ENCODE measurements around the gene RIPOR1.
"Not testable (repeated sequence)": the region's sequence is repeated elsewhere in the genome, so short reads cannot be mapped to it uniquely, and the experiment has no call there.

Gene RIPOR1

DNA sequence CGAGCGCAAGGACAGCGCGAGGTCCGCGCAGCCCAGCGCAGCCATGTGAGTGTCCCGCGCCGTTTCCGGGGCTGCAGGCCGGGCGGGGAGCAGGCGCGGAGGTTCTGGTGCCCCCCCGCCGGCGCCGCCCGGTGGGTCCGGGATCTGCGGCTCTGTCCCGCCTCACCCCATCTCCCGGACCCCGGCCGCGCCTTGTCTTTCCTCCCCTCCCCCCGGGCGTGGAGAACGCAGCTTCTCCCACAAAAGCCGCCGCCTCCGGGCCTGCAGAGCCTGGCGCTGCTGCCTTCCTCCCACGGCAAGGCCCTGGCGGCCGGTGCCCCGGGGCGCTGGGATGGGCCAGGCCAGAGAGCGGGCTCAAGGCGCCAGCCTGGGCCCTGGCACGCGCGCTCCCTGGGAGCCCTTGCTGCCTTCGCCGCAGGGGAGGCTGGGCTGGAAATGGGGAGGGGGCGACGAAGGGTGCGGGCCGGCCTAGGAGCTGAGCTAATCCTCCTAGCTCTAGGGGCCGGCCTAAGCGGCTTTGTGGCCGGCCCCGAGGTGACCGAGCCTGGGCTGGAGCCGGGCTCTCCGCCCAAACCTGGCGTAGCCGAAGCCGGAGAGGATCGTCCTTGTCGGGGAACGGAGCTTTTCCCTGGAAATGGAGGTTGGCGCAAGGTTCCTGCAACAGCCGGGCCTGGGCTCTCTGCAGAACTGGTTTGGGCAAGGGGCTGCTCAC lies 397 bp downstream of the RIPOR1 start:
- H3K4me3 ChIP-seq (ENCODE audit: low read length), result peak overlapping the region; percentile 57
- DNase-seq (ENCODE audit: low read depth), result peak; percentile 52
- TF ChIP-seq, protein P1, sequence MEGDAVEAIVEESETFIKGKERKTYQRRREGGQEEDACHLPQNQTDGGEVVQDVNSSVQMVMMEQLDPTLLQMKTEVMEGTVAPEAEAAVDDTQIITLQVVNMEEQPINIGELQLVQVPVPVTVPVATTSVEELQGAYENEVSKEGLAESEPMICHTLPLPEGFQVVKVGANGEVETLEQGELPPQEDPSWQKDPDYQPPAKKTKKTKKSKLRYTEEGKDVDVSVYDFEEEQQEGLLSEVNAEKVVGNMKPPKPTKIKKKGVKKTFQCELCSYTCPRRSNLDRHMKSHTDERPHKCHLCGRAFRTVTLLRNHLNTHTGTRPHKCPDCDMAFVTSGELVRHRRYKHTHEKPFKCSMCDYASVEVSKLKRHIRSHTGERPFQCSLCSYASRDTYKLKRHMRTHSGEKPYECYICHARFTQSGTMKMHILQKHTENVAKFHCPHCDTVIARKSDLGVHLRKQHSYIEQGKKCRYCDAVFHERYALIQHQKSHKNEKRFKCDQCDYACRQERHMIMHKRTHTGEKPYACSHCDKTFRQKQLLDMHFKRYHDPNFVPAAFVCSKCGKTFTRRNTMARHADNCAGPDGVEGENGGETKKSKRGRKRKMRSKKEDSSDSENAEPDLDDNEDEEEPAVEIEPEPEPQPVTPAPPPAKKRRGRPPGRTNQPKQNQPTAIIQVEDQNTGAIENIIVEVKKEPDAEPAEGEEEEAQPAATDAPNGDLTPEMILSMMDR (IDR thresholded peaks at IDR 0.05; ENCODE audit: insufficient read depth, low read depth, low read length, missing control alignments), result no peak

GRCh38 chr16:67529582-67530012 lies 968 bp downstream of the RIPOR1 start:
- DNase-seq (ENCODE audit: low read depth), result no peak
- TF ChIP-seq, protein P1 (IDR thresholded peaks at IDR 0.05; ENCODE audit: insufficient read depth, low read depth, low read length, missing control alignments), result no peak
- peak overlapping the region; percentile 57 for H3K4me3 ChIP-seq (ENCODE audit: low read length)

GRCh38 chr16:67530013-67530939 lies 1.6 kb downstream of the RIPOR1 start:
- no peak for DNase-seq (ENCODE audit: low read depth)
- TF ChIP-seq, protein P1 (IDR thresholded peaks at IDR 0.05; ENCODE audit: insufficient read depth, low read depth, low read length, missing control alignments), result no peak
- H3K4me3 ChIP-seq (ENCODE audit: low read length), result peak overlapping the region; percentile 57

GRCh38 chr16:67531247-67531646 lies 2.6 kb downstream of the RIPOR1 start:
- no peak overlapping the region for H3K4me3 ChIP-seq (ENCODE audit: low read length)
- TF ChIP-seq, protein P1 (IDR thresholded peaks at IDR 0.05; ENCODE audit: insufficient read depth, low read depth, low read length, missing control alignments), result no peak
- DNase-seq (ENCODE audit: low read depth), result no peak

DNA sequence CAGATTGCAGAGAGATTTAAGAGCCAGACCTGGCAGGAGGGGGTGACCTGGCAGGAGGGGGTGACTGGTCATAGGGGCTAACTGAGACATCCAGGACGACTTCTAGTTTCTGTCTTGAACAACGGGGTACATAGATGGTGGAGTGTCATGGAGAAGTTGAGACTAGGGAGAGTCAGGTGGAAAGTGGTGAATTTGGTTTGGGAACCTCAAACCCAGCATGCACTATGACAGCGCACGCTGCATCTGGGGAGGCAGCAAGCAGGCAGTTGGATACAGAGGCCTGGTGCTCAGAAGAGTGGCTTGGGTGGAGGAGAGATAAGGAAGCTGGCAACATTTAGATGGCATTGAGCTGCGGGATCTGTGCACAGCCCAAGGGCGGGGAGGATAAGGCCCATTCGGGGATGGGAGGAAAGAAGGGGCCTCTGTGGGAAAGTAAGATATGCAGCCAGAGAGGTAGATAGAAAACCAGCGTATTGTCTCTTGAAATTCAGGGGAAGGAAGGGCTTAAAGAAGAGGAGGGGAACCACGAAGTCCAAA lies 4.5 kb downstream of the RIPOR1 start:
- TF ChIP-seq, protein P1 (IDR thresholded peaks at IDR 0.05; ENCODE audit: insufficient read depth, low read depth, low read length, missing control alignments), result no peak
- no peak for DNase-seq (ENCODE audit: low read depth)
- no peak overlapping the region for H3K4me3 ChIP-seq (ENCODE audit: low read length)

- not testable (repeated sequence) for H3K4me3 ChIP-seq (ENCODE audit: low read length)
- peak; percentile 55 for DNase-seq (ENCODE audit: low read depth)
Measured at GRCh38 chr16:67533987-67534386, 5.4 kb downstream of the RIPOR1 start.

DNA sequence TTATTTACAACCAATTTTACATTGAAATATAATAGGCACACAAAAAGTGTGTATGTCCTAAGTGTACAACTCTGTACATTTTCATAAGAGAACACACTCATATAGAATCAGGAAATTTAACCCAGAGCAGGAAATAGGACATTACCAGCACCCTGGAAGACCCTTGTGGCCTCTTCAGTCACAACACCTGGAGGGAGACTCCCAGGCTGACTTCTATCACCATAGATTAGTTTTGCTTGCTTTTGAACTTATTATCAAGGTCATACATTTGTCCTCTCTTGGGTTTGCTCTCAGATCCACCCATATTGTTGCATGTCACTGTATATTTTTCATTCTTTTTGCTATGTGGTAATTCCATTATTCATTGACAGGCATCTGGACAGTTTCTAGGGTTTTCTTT lies 5.8 kb downstream of the RIPOR1 start:
- no peak for DNase-seq (ENCODE audit: low read depth)
- TF ChIP-seq, protein P1 (IDR thresholded peaks at IDR 0.05; ENCODE audit: insufficient read depth, low read depth, low read length, missing control alignments), result no peak
- no peak overlapping the region for H3K4me3 ChIP-seq (ENCODE audit: low read length)
